ENCODE measurements around the gene MACF1. TPM values are rescaled to one million over a fixed set of nuclear protein-coding genes. Genes with fewer than 3 reads are reported as not detected.
"Not testable (repeated sequence)": the region's sequence is repeated elsewhere in the genome, so short reads cannot be mapped to it uniquely, and the experiment has no call there.

Gene MACF1
- total and polyA plus RNA-seq, 4 donors: 23.3 to 216 (median 51.2) TPM

- H3K27me3 ChIP-seq (ENCODE audit: control insufficient read depth in 4 of 4, insufficient read depth in 4 of 4, low read length in 3 of 4); H3K36me3 ChIP-seq (ENCODE audit: control insufficient read depth in 4 of 4, insufficient read depth in 3 of 4, low read depth in 1 of 4, low read length in 3 of 4); H3K4me1 ChIP-seq (ENCODE audit: control insufficient read depth in 4 of 4, insufficient read depth in 4 of 4, low read length in 3 of 4); H3K4me3 ChIP-seq (ENCODE audit: low read depth in 1 of 3, low read length in 3 of 3); DNase-seq (ENCODE audit: low spot score); H3K9ac ChIP-seq (ENCODE audit: low read depth in 1 of 2, low read length in 2 of 2); H3K27ac ChIP-seq (ENCODE audit: low read depth in 1 of 2, low read length in 2 of 2); H3K9me3 ChIP-seq (ENCODE audit: control insufficient read depth in 4 of 4, low read length in 3 of 4): not testable (repeated sequence)
- 30% methylated on average over 2 of the region's 5 CpGs for WGBS
- TF ChIP-seq HNF4A (conservative IDR thresholded peaks at IDR 0.05) (peak; percentile 40 to 59), HNF4G (IDR thresholded peaks at IDR 0.05) (peak; percentile 7), SP1 (IDR thresholded peaks at IDR 0.05) (peak; percentile 16), NR2F2 (IDR thresholded peaks at IDR 0.05) (peak; percentile 38), RXRA (IDR thresholded peaks at IDR 0.05) (peak in 1 of 2 donors; percentile 42)
Measured at GRCh38 chr1:39519376-39519775, 314.9 kb downstream of the MACF1 start.

GRCh38 chr1:39522221-39522620 is 317.7 kb downstream of the MACF1 start:
- DNase-seq (ENCODE audit: low spot score); H3K9ac ChIP-seq (ENCODE audit: low read depth in 1 of 2, low read length in 2 of 2); H3K4me1 ChIP-seq (ENCODE audit: control insufficient read depth in 4 of 4, insufficient read depth in 4 of 4, low read length in 3 of 4); H3K27me3 ChIP-seq (ENCODE audit: control insufficient read depth in 4 of 4, insufficient read depth in 4 of 4, low read length in 3 of 4); H3K27ac ChIP-seq (ENCODE audit: low read depth in 1 of 2, low read length in 2 of 2); H3K9me3 ChIP-seq (ENCODE audit: control insufficient read depth in 4 of 4, low read length in 3 of 4); H3K4me3 ChIP-seq (ENCODE audit: low read depth in 1 of 3, low read length in 3 of 3): not testable (repeated sequence)
- H3K36me3 ChIP-seq (ENCODE audit: control insufficient read depth in 4 of 4, insufficient read depth in 3 of 4, low read depth in 1 of 4, low read length in 3 of 4): peaks cover 2 to 13% (median 4%) of the 10 kb centered on the region in 4 donors
- WGBS: 87% methylated on average over 10 of the region's 10 CpGs

- Histone ChIP-seq H3K4me3 (ENCODE audit: low read depth in 1 of 3, low read length in 3 of 3) (no peak overlapping the region), H3K27ac (ENCODE audit: low read depth in 1 of 2, low read length in 2 of 2) (no peak overlapping the region), H3K9me3 (ENCODE audit: control insufficient read depth in 4 of 4, low read length in 3 of 4) (no peaks in the 10 kb centered on the region), H3K27me3 (ENCODE audit: control insufficient read depth in 4 of 4, insufficient read depth in 4 of 4, low read length in 3 of 4) (no peaks in the 10 kb centered on the region), H3K4me1 (ENCODE audit: control insufficient read depth in 4 of 4, insufficient read depth in 4 of 4, low read length in 3 of 4) (no peaks in the 10 kb centered on the region), H3K36me3 (ENCODE audit: control insufficient read depth in 4 of 4, insufficient read depth in 3 of 4, low read depth in 1 of 4, low read length in 3 of 4) (peaks cover 2 to 18% (median 7%) of the 10 kb centered on the region in 4 donors), H3K9ac (ENCODE audit: low read depth in 1 of 2, low read length in 2 of 2) (no peak overlapping the region)
- no peak for DNase-seq (ENCODE audit: low spot score)
- TF ChIP-seq HNF4A (conservative IDR thresholded peaks at IDR 0.05) (no peak), TAF1 (conservative IDR thresholded peaks at IDR 0.05) (no peak), RAD21 (IDR thresholded peaks at IDR 0.05) (no peak), YY1 (IDR thresholded peaks at IDR 0.05) (no peak), GABPA (IDR thresholded peaks at IDR 0.05 in 1 of 2, conservative IDR thresholded peaks at IDR 0.05 in 1 of 2) (no peak), CTCF (IDR thresholded peaks at IDR 0.05; ENCODE audit: low read depth, low read length, missing input control) (no peak), JUND (IDR thresholded peaks at IDR 0.05) (no peak), HNF4G (IDR thresholded peaks at IDR 0.05) (no peak), FOXA2 (IDR thresholded peaks at IDR 0.05) (no peak), RXRA (IDR thresholded peaks at IDR 0.05) (no peak), NR2F2 (IDR thresholded peaks at IDR 0.05) (no peak), SP1 (IDR thresholded peaks at IDR 0.05) (no peak), FOXA1 (IDR thresholded peaks at IDR 0.05) (no peak), ZBTB33 (IDR thresholded peaks at IDR 0.05) (no peak), ATF3 (IDR thresholded peaks at IDR 0.05) (no peak), MAX (IDR thresholded peaks at IDR 0.05) (no peak)
- WGBS: 91% methylated on average over 29 of the region's 29 CpGs
Measured at GRCh38 chr1:39522661-39523567, 318.4 kb downstream of the MACF1 start.
